ENCODE measurements around the gene ZNF432.
"Not testable (repeated sequence)": the region's sequence is repeated elsewhere in the genome, so short reads cannot be mapped to it uniquely, and the experiment has no call there.

Gene ZNF432

DNA sequence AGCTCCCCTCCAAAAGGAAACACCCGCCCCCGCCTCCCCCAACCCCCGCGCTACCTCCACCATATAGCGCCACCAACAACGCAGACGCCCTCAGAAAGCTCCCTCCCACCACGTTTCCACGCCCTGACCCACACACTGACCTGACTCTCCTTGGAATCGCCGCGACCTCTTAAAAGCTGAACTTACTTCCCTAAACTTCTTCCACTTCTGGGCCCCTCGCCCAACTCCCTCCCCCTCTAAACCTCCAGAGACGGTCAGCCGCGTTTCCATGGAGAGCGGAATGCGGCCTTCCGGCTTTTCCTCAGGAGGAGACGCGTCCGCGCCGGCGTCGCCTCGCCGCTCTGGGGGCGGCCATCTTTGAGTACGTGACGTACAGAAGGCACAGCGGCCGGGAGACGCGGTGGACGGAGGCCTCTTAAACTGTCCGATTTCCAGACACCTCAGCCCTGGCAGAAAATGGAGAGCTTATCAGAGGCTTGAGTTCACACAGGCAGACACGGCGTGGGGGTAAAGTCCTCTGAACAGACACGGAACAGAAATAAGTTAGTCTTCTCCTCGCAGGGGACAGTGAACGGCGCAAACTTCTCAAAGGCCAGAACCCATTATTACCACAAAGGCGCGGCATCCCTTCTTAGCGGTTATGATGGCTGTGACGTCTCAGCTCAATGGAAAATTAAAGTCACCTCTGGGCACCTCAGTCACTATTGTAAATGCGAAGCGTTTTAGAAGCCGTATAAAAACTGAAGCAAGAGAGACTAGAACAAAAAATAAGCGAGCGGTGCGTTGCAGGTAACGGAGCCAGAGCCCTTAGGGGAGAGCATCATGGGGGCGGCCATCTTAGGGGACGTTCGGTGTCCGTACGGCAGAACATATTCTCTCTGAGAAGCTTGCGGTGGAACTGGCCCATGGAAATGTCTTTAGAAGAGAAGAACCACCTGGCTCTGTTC lies at the start of gene ZNF432:
ZNF432 (minus strand) TSS at position 284 of the 947 bp plus-strand sequence. CDS start 1,970 bp downstream, outside the sequence.
- peak; percentile 96 to 98 (median 97) for DNase-seq

DNA sequence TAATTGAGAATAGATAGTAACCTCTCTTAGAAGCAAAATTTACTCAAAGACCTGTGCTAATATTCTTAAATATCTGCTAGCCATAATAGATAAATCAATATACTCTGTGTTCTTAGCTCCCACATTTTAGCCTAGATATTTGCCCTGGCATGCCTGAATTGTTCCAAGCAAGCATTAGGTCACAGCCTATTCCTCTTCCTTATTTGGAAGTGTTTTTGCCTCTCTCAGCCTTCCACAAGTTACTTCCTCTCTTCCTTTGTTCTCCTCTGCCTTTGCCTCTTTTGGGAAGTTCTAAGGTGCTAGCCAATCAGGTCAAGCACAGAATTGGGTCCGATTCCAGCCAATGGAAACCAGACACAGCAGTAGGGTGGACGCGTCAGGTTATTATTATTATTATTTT lies 47.8 kb upstream of the ZNF432 start:
- not testable (repeated sequence) for DNase-seq

DNA sequence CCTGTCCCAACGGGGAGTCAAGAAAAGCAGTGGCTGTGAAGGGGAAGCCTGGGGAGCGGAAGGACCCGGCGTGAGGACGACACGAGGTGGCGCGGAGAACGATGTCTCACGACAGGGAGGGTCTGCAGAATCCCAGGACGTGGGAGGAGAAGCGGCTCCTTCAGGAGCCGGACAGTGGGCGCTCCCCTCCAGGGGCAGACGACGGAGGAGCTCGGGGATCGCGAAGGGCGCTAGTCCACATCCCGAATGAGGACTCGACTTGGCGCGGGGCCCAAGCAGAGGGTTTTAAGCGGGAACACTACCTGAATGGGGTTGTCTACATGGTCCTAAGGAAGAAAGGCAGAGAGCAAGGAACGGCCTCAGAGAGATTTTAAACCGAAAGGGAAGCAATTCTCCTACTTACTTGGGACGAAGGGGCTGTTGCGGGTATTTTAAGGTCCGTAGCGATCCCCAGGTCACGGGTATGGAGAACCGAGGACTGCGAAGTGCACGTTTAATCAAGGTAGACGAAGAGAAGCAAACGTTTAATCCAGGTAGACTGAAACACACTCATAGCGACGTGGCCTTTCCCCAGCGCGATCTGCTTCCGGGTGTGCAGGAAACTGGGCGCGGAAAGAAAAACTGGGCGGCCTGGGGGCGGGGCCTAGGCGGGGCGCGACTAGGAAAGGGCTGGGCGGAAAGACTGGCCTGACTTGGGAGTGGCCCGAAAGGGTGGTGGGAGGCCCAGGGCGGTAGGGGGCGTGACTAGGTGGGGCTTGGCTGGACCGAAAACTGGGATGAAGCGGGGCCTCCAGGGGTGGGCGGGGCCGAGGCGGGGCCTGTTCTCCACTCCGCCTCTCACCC lies 46.8 kb upstream of the ZNF432 start, which contains the start of gene ZNF841:
ZNF841 (minus strand) TSS at position 594 of the 843 bp plus-strand sequence. CDS start 10,964 bp downstream, outside the sequence.
- DNase-seq, result peak; percentile 88 to 94 (median 92)

DNA sequence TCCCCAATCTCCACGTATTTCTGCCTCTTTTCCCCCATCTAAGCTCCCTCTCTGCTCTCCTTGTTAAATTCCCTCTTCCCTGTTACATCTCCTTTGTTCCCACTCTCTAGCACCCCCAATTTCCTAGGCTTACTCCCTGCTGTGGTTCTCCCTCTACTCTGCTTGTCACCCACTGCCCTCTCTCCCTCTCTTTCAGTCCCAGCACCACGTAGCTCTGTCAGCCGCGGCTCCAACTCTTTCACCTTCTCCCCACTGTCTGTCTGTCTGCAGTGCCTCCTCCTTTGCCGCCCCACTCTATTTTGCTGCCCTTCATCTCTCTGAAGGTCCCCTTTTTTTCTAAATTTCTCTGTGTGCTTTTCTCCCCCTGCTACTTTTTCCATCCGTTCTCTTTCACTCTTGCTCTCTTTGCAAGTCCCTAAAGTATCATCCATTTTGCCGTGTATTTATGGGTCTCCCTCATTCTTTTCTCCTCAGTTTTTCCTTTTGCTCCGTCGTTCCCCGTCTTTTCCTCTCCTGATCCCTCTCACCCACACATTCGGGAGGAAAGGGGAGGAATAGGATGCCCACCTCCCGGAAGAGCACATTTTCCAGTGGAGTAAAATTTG lies 46.0 kb upstream of the ZNF432 start:
- DNase-seq, result no peak

DNA sequence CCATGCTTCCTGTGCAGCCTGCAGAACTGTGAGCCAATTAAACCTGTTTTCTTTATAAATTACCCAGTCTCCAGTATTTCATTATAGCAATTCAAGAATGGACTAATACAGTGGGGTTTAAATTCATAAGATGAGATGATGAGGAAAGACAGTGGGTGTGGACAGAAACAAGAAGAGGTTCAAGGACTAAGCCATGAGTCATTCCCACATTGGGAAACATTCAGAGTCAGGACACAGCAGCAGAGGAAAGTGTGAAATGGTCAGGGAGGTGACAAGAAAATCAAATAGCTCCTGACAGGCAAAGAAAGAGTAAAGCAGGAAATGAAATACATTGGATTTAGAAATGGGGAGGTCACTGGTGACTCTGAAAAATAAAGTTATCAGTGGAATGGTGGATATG lies 37.8 kb upstream of the ZNF432 start:
- DNase-seq, result peak in 1 of 3 donors; percentile 18

DNA sequence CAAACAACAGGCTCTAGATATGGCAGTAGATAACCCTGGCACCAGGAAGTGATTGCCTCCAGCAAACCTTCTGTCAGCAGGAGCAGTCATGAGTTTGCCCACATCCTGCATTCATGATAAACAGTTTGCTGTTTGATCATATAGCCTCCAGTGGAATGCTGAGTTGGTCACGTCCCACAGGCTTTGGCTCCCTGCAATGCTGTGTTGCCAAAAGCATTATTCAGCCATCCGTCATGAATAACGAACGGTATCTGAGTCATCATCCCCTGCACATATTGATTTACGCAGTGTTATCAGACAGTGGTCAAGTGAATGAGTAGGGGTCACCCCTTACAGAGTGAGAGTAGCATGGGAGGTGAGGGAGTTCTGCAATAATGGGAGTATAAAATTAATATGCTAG lies 21.9 kb upstream of the ZNF432 start:
- no peak for DNase-seq

DNA sequence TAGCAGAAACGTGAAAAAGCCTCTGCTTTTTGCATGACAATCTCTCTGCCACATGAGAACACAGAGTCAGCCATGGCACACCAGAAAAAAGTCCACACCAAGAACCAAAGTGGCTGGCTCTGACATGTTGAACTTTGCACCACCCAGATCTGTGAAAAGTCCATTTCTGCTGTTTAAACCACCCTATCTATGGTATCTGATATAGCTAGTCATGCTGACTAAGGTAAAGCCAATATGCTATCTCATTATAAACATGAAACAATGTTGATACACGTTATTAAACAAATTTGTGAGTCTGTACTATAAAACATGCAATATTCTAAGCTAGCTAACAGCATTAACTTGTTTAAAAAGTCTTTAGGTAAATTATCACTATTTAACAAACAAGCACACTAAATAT lies 21.0 kb upstream of the ZNF432 start:
- DNase-seq, result no peak

DNA sequence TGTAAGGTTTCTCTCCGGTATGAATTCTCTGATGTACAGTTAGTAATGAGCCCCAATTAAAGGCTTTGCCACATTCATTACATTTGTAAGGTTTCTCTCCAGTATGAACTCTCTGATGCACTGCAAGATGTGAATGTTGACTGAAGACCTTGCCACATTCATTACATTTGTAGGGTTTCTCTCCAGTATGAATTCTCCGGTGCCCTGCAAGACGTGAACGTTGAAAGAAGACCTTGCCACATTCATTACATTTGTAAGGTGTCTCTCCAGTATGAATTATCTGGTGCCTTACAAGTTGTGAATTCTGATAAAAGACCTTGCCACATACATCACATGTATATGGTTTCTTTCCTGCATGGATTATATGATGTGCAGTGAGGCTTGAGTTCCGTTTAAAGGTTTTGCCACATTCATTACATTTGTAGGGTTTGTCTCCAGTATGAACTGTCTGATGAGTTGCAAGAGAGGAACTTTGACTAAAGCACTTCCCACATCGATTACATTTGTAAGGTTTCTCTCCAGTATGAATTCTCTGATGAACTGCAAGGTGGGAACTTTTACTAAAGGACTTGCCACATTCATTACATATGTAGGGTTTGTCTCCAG lies 17.7 kb upstream of the ZNF432 start:
- DNase-seq, result no peak

DNA sequence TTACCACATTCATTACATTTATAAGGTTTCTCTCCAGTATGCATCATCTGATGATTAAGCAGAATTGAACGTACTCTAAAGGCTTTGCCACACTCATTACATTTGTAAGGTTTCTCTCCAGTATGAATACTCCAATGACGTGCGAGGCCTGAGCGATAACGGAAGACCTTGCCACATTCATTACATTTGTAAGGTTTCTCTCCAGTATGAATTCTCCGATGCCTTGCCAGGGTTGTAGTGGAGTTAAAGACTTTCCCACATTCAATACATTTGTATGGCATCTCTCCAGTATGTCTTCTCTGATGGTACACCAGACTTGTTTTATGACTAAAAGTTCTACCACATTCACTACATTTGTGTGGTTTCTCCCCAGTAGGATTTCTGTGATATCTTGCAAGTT lies 16.8 kb upstream of the ZNF432 start:
- DNase-seq, result no peak

DNA sequence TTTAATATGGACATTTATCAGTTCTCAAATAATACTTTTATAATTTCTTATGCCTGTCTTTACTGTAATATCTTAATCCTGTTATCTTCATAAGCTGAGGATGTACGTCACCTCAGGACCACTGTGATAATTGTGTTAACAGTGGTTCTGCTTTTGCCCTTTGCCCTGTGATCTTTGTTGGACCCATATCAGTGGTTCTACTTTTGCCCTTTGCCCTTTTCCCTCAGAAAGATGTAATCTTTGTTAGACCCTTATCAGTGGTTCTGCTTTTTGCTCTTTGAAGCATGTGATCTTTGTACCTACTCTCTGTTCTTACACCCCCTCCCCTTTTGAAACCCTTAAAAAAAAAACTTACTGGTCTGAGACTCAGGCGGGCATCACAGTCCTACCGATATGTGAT lies 7.8 kb upstream of the ZNF432 start:
- DNase-seq, result not testable (repeated sequence)

DNA sequence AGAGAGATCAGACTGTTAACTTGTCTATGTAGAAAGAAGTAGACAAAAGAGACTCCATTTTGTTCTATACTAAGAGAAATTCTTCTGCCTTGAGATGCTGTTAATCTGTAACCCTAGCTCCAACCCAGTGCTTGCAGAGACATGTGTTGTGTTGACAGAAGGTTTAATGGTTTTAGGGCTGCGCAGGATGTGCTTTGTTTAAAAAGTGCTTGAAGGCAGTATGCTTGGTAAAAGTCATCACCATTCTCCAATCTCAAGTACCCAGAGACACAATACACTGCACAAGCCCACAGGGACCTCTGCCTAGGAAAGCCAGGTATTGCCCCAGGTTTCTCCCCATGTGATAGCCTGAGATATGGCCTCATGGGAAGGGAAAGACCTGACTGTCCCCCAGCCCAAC lies 3.1 kb upstream of the ZNF432 start:
- DNase-seq, result not testable (repeated sequence)

DNA sequence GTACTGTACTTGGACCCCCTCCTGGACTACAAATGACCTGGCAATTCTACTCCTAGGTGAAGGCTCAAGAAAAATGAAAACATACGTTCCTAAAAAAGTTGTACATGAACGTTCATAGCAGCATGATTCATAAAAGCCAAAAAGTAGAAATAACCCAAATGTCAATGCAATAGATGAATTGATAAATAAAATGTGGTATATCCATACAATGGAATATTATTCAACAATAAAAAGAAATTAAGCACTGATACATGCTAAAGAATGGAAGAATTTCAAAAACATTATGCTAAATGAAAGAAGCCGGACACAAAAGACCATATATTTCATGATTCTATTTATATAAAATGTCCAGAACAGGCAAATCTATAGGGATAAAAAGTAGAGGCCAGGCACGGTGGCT lies 9.5 kb downstream of the ZNF432 start:
- no peak for DNase-seq

DNA sequence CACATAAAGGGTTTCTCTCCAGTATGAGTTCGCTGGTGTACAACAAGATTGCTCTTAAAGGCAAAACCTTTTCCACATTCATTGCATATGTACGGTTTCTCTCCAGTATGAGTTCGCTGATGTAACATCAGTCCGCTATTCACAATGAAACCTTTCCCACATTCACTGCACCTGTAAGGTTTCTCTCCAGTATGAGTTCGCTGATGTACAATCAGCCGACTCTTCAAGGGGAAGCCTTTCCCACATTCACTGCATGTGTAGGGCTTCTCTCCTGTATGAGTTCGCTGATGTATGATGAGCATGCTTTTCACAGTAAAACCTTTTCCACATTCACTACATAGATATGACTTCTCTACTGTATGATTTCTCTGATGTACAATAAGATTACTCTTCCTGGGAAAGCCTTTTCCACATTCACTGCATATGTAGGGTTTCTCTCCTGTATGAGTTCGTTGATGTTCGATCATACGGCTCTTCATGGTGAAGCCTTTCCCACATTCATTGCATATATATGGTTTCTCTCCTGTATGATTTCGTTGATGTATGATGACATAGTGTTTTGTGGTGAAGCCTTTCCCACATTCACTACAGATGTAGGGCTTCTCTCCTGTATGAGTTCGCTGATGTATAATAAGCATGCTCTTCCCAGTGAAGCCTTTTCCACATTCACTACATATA lies 14.4 kb downstream of the ZNF432 start:
- no peak for DNase-seq

DNA sequence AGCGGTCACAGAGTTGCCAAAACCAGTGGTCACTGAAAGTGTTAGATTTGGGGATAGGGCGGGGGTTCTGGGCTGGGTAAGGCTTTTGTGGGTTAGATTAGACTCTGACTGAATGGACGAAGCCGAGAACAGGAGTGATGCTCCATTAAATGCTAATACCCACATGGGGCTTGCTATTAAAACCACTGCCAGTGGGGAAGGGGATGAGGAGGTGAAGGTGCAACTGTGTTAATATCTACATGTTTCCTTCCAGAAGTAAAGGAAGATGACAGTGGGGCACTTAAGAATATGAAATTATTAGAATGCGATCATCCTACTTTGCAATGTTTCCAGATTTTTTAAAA lies 19.9 kb downstream of the ZNF432 start:
- no peak for DNase-seq

DNA sequence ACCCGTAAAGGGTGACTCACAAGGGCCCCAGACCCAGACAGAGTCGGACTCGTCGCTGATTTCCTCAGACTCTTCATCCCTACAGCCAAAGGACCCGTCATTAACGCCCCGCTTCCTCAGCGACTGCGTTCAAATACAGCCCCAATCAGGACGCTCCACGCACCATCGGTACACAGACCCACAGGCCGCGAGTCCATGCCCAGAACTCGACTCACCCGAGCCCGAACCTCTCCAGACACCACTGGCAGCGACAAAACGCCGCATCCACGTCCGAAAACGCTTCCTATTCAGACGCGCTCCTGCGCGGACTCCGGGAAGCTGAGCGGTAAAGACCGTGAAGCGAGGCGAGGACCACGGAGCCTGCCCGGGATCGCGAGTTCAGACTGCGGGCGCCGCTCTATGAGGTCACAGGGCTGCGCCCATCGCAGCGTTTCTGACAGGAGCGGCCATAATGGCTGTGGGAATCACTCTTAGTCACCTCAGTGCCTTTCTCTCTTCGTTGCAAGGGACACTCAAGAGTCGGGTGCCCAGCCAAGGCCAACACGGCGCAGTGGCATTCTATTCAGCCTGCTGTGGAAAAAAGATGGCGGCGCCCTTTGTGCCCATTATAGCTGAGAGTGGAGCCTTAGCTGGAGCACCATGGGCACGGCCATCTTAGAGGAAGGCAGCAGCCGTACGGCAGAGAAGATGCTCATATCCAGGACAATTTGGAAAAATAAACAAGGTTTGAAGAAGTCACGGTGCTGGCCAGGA lies 20.4 kb downstream of the ZNF432 start, which contains the start of gene ZNF614:
ZNF614 (minus strand) TSS at position 353 of the 753 bp plus-strand sequence. CDS start 2,634 bp downstream, outside the sequence.
- peak; percentile 89 to 94 (median 93) for DNase-seq

DNA sequence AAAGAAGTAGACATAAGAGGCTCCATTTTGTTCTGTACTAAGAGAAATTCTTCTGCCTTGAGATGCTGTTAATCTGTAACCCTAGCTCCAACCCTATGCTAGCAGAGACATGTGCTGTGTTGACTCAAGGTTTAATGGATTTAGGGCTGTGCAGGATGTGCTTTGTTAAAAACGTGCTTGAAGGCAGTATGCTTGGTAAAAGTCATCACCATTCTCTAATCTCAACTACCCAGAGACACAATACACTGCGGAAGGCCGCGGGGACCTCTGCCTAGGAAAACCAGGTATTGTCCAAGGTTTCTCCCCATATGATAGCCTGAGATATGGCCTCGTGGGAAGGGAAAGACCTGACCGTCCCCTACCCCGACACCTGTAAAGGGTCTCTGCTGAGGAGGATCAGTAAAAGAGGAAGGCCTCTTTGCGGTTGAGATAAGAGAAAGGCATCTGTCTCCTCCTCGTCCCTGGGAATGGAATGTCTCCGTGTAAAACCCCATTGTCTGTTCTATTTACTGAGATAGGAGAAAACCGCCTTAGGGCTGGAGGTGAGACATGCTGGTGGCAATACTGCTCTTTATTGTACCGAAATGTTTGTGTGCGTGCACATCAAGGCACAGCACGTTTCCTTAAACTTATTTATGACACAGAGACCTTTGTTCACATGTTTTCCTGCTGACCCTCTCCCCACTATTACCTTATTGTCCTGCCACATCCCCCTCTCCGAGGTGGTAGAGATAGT lies 22.2 kb downstream of the ZNF432 start:
- DNase-seq, result not testable (repeated sequence)

DNA sequence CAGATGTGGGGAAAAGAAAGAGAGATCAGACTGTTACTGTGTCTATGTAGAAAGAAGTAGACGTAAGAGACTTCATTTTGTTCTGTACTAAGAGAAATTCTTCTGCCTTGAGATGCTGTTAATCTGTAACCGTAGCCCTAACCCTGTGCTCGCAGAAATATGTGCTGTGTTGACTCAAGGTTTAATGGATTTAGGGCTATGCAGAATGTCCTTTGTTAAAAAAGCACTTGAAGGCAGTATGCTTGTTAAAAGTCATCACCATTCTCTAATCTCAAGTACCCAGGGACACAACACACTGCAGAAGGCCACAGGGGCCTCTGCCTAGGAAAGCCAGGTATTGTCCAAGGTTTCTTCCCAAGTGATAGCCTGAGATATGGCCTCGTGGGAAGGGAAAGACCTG lies 24.2 kb downstream of the ZNF432 start:
- not testable (repeated sequence) for DNase-seq

DNA sequence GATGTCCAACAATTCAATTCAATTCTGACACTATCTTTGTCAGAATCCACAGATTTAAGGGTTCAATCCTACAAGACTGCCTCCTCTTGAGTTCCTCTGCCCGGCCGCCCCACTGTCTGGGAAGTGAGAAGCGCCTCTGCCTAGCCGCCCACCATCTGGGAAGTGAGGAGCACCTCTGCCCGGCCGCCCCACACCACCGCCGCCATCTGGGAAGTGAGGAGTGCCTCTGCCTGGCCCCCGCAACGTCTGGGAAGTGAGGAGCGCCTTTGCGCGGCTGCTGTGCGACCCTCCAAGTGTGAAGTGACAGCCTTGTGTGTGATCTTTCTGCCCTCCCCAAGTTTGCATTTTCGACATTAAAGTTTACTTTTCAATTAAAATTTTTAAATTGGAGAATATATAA lies 26.4 kb downstream of the ZNF432 start:
- no peak for DNase-seq

DNA sequence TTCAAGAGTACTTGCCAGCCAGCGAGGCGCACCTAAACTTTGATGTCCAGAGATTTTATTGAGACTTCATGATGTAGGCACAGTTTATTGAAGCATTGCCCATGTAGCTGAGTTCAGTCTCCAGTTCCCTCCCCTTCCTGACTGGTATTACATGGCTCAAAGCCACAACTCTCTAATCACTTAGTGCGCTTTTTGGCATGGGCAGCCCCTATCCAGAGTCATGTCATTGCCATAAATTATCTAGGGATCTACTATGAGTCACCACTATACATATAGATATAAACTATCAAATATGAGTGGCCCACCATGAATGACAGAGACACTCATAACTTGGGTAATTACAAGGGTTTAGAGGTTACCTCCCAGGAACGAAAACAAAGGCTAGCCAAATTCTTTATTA lies 28.1 kb downstream of the ZNF432 start:
- no peak for DNase-seq

DNA sequence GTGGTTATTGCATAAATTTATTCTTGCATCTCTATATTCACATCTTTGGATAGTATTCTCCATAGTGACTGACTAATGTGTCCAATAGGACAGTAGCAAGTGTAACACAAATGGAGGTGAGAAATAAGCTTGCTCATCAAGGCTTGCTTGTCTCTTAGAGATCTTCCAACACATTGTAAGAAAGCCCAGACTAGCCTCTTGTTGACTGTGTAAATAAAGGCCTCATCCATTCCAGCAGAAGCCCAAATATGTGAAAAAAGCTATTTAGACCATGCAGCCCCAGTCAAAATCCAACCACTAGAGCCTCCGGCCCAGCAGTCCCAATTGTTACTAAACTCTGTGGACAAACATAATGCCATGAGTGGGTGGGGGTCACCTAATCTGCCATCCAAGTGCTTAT lies 38.0 kb downstream of the ZNF432 start:
- DNase-seq, result no peak
